SK-N-SH (cell line): ENCODE results near the gene KRTAP13-1. TPM values are rescaled to one million over a fixed set of nuclear protein-coding genes. Genes with fewer than 3 reads are reported as not detected.

ENCODE experiments used
- polyA plus RNA-seq, 3 experiments: library from polyadenylated mRNA; depleted of rRNA; stranded (reverse); fragments of >200 nt; gene quantifications; 2 replicates each; pipeline ENCODE4 v1.2.3, GENCODE V29; 2012
- small RNA-seq, 7 experiments: library from RNA; depleted of rRNA; stranded (forward); fragments of <200 nt; gene quantifications; one replicate each; pipeline ENCODE3, GENCODE V24; 2012

The KRTAP13-1 gene
- polyA plus RNA-seq, 1 of the 3 experiments (the other 2 are of a cell fraction) = not detected

Small RNA genes within 50 kb of the gene (small RNA-seq; reads per million reads assigned to genes)
- gene KRTAP23-1 (0 reads per million in 7 experiments), gene MIR4327 (0 reads per million in 7 experiments)

Other genes starting within 250 kb of the KRTAP13-1 start
- gene CLDN17, start 229.2 kb upstream of the KRTAP13-1 start, polyA plus RNA-seq (2012; rRNA removed) = not detected in 2 replicates
- not detected in 2 replicates for gene CLDN8, start 179.9 kb upstream of the KRTAP13-1 start, polyA plus RNA-seq (2012; rRNA removed)
- gene KRTAP24-1, start 113.1 kb upstream of the KRTAP13-1 start, polyA plus RNA-seq (2012; rRNA removed) = not detected in 2 replicates
- gene KRTAP25-1, start 106.5 kb upstream of the KRTAP13-1 start, polyA plus RNA-seq (2012; rRNA removed) = not detected in 2 replicates
- gene KRTAP26-1, start 75.7 kb upstream of the KRTAP13-1 start, polyA plus RNA-seq (2012; rRNA removed) = not detected in 2 replicates
- not detected in 2 replicates for gene KRTAP27-1, start 58.3 kb upstream of the KRTAP13-1 start, polyA plus RNA-seq (2012; rRNA removed)
- gene KRTAP23-1, start 47.4 kb upstream of the KRTAP13-1 start, polyA plus RNA-seq (2012; rRNA removed) = not detected in 2 replicates
- gene KRTAP13-2, start 23.8 kb upstream of the KRTAP13-1 start, polyA plus RNA-seq (2012; rRNA removed) = not detected in 2 replicates
- gene KRTAP13-3, start 29.9 kb downstream of the KRTAP13-1 start, polyA plus RNA-seq (2012; rRNA removed) = not detected in 2 replicates
- not detected in 2 replicates for gene KRTAP13-4, start 34.2 kb downstream of the KRTAP13-1 start, polyA plus RNA-seq (2012; rRNA removed)
- gene KRTAP15-1, start 44.2 kb downstream of the KRTAP13-1 start, polyA plus RNA-seq (2012; rRNA removed) = not detected in 2 replicates
- gene KRTAP19-1, start 84.3 kb downstream of the KRTAP13-1 start, polyA plus RNA-seq (2012; rRNA removed) = not detected in 2 replicates
- not detected in 2 replicates for gene KRTAP19-2, start 91.4 kb downstream of the KRTAP13-1 start, polyA plus RNA-seq (2012; rRNA removed)
- gene KRTAP19-3, start 96.0 kb downstream of the KRTAP13-1 start, polyA plus RNA-seq (2012; rRNA removed) = not detected in 2 replicates
- not detected in 2 replicates for gene KRTAP19-4, start 101.1 kb downstream of the KRTAP13-1 start, polyA plus RNA-seq (2012; rRNA removed)
- gene KRTAP19-5, start 106.1 kb downstream of the KRTAP13-1 start, polyA plus RNA-seq (2012; rRNA removed) = not detected in 2 replicates
- not detected in 2 replicates for gene KRTAP19-6, start 145.8 kb downstream of the KRTAP13-1 start, polyA plus RNA-seq (2012; rRNA removed)
- gene KRTAP19-7, start 165.3 kb downstream of the KRTAP13-1 start, polyA plus RNA-seq (2012; rRNA removed) = not detected in 2 replicates
- not detected in 2 replicates for gene KRTAP22-2, start 194.4 kb downstream of the KRTAP13-1 start, polyA plus RNA-seq (2012; rRNA removed)
- gene KRTAP6-3, start 196.4 kb downstream of the KRTAP13-1 start, polyA plus RNA-seq (2012; rRNA removed) = not detected in 2 replicates
- gene KRTAP6-2, start 202.9 kb downstream of the KRTAP13-1 start, polyA plus RNA-seq (2012; rRNA removed) = not detected in 2 replicates
- gene KRTAP22-1, start 205.1 kb downstream of the KRTAP13-1 start, polyA plus RNA-seq (2012; rRNA removed) = not detected in 2 replicates
- not detected in 2 replicates for gene KRTAP6-1, start 217.9 kb downstream of the KRTAP13-1 start, polyA plus RNA-seq (2012; rRNA removed)
- gene KRTAP20-1, start 220.4 kb downstream of the KRTAP13-1 start, polyA plus RNA-seq (2012; rRNA removed) = not detected in 2 replicates
- not detected in 2 replicates for gene KRTAP20-4, start 224.6 kb downstream of the KRTAP13-1 start, polyA plus RNA-seq (2012; rRNA removed)
- not detected in 2 replicates for gene KRTAP20-2, start 239.2 kb downstream of the KRTAP13-1 start, polyA plus RNA-seq (2012; rRNA removed)
- gene KRTAP20-3, start 246.8 kb downstream of the KRTAP13-1 start, polyA plus RNA-seq (2012; rRNA removed) = not detected in 2 replicates